Measurements from ENCODE around the gene NHP2.

DNA sequence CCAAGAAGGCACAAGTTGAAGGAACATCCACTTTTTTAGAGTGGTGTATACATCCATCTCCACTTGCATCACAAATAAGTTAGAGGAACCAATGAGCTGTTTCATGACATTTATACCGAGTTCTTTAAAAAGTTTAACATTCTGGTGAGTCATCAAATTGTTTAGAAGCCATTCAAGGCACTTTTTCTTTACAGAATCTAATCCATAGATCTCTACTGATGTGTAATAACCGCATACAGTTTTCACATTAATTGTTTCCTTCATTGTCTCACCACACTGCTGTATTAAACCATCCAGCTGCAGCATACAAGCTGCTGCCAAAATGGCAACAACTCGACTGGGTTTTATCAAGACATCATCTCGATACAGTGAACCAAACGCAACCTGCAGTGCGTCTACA is 32.7 kb upstream of the NHP2 start:
- TF ChIP-seq, protein P1, sequence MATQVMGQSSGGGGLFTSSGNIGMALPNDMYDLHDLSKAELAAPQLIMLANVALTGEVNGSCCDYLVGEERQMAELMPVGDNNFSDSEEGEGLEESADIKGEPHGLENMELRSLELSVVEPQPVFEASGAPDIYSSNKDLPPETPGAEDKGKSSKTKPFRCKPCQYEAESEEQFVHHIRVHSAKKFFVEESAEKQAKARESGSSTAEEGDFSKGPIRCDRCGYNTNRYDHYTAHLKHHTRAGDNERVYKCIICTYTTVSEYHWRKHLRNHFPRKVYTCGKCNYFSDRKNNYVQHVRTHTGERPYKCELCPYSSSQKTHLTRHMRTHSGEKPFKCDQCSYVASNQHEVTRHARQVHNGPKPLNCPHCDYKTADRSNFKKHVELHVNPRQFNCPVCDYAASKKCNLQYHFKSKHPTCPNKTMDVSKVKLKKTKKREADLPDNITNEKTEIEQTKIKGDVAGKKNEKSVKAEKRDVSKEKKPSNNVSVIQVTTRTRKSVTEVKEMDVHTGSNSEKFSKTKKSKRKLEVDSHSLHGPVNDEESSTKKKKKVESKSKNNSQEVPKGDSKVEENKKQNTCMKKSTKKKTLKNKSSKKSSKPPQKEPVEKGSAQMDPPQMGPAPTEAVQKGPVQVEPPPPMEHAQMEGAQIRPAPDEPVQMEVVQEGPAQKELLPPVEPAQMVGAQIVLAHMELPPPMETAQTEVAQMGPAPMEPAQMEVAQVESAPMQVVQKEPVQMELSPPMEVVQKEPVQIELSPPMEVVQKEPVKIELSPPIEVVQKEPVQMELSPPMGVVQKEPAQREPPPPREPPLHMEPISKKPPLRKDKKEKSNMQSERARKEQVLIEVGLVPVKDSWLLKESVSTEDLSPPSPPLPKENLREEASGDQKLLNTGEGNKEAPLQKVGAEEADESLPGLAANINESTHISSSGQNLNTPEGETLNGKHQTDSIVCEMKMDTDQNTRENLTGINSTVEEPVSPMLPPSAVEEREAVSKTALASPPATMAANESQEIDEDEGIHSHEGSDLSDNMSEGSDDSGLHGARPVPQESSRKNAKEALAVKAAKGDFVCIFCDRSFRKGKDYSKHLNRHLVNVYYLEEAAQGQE (IDR thresholded peaks at IDR 0.05; ENCODE audit: unreplicated experiment), result no peak
- TF ChIP-seq CREB1 (CRISPR knock-in tag; IDR thresholded peaks at IDR 0.05; ENCODE audit: low read depth) (no peak), ZNF114 (CRISPR knock-in tag; IDR thresholded peaks at IDR 0.05) (no peak), EZH2phosphoT487 (IDR thresholded peaks at IDR 0.05; ENCODE audit: unreplicated experiment) (no peak), EZH2 (IDR thresholded peaks at IDR 0.05; ENCODE audit: low read depth, unreplicated experiment) (no peak), JUNB (IDR thresholded peaks at IDR 0.05; ENCODE audit: unreplicated experiment) (no peak)
- TF ChIP-seq, protein P2, sequence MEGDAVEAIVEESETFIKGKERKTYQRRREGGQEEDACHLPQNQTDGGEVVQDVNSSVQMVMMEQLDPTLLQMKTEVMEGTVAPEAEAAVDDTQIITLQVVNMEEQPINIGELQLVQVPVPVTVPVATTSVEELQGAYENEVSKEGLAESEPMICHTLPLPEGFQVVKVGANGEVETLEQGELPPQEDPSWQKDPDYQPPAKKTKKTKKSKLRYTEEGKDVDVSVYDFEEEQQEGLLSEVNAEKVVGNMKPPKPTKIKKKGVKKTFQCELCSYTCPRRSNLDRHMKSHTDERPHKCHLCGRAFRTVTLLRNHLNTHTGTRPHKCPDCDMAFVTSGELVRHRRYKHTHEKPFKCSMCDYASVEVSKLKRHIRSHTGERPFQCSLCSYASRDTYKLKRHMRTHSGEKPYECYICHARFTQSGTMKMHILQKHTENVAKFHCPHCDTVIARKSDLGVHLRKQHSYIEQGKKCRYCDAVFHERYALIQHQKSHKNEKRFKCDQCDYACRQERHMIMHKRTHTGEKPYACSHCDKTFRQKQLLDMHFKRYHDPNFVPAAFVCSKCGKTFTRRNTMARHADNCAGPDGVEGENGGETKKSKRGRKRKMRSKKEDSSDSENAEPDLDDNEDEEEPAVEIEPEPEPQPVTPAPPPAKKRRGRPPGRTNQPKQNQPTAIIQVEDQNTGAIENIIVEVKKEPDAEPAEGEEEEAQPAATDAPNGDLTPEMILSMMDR (conservative IDR thresholded peaks at IDR 0.05; ENCODE audit: low read depth in 2 of 2), result no peak
